Stimulated activated CD4-positive, alpha-beta T cell treated with anti-CD3 and anti-CD28 coated beads, Interleukin-12 subunit alpha, Interleukin-12 subunit beta, amount 100 ng/mL, for 24 hours (primary cell): ENCODE results near the gene B9D1.

Experiments used
- DNase-seq, 2 experiments: peaks; one replicate each; pipeline ENCODE4 v3.0.0-alpha.2; 2020; ENCODE audit warnings: low read depth in 2 of 2

The B9D1 gene

GRCh38 chr17:19338031-19338990 is 24.2 kb downstream of the B9D1 start:
- peak; percentile 11 to 51 for DNase-seq

- DNase-seq, result no peak
Measured at GRCh38 chr17:19337712-19338023, 24.9 kb downstream of the B9D1 start.

GRCh38 chr17:19336938-19337711 is 25.4 kb downstream of the B9D1 start:
- DNase-seq, result no peak

GRCh38 chr17:19335951-19336631 is 26.4 kb downstream of the B9D1 start:
- no peak for DNase-seq

DNA sequence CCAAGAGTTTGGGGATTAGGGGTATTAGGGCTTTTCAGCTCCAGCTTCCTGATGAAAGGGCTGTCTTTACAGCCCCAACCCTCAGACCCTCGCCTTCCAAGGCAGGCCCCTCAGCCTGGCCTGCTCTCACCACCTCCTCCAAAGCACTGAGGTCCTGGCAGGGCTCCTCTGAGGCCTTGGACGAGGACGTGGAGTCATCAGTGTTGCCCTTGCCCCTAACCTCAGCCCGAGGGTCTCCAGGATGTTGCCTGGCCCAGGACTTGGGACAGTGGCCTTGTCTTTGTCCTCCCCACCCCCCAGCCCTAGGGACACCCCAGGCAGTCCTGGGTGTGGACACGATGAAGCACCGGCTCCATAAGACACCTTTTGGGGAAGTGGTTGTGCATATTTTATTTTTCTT is 28.2 kb downstream of the B9D1 start:
- no peak for DNase-seq

- no peak for DNase-seq
Measured at GRCh38 chr17:19333736-19334290, 28.7 kb downstream of the B9D1 start.

DNA sequence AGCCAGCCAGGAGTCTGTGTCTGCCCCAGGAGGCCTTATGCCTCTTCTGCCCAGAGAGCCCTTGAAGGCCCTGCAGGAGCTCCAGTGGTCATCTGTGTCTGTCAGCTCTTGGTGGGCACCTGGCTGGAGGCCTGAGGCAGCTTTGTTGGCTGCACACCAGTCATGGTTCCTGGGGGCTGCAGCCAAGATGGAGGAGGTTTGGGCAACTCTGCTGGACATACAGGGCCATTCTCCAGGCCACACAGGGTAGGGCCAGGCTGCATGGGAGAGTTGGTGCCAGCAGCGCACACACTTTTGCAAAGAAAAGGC is 29.4 kb downstream of the B9D1 start:
- DNase-seq, result no peak

DNA sequence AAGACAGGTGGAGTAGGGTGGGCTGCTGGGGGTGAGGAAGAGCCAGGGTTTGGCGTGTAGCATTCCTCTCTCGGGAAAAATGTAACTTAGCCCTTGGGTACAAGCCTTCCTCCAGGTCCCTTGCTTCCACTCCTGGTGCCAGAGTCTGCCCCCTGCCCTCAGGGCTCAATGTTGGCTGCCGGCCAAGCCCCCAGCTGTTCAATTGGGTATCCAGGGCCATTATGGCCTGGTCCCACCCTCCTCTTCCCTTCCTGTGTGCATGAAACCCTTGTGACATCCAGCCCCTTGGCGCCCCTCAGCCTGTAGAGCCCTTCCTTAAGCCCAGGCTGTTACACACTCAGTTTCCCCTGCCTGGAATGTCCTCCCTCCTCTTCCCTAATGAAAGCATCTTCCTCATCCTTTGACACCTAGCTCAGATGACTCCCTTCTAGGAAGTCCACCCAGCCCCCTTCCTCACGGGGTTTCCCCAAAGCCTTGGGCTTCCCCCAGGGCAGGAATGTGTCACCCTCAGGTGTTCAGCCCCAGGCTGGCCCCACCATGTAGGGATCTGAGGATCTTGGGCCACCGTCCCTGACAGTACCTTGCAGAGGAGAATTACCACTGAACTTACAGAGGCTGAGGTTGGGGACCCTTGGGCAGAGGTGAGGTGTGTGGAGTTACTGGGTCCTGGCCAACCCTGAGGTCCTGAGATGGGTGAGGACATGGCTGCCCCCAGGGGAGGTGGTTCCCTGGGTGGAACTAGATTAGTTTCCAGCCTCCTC is 30.0 kb downstream of the B9D1 start:
- no peak for DNase-seq

DNA sequence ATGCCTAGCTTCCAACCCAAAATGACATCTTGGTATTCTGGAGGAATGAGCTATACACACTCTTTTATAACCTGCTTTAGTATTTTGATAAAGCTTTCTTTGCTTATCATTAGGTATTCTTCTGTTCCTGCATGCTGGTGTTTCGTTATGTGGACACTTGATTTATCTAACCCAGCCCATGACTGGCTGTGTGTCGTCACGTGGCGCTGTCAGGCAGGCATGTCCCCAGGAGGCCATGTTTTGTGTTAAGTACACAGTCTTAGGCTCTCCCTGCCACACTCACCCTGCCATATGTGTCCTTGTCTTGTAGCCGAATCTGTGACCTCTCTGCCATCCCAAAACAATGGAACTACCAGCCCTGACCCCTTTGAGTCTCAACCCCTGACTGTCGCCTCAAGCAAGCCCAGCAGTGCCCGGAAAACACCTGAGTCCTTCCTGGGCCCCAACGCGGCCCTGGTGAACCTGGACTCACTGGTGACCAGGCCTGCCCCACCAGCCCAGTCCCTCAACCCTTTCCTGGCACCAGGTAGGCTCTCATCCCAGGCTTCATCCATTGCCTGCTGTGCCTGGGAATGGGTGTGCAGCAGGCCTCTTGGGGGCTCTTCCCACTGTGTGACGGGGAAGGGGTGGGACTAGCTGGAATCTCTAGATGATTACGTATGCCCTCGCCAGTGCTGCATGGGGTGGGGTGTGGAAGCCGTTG is 30.8 kb downstream of the B9D1 start:
- no peak for DNase-seq

GRCh38 chr17:19331134-19331533 is 31.4 kb downstream of the B9D1 start:
- DNase-seq, result no peak

DNA sequence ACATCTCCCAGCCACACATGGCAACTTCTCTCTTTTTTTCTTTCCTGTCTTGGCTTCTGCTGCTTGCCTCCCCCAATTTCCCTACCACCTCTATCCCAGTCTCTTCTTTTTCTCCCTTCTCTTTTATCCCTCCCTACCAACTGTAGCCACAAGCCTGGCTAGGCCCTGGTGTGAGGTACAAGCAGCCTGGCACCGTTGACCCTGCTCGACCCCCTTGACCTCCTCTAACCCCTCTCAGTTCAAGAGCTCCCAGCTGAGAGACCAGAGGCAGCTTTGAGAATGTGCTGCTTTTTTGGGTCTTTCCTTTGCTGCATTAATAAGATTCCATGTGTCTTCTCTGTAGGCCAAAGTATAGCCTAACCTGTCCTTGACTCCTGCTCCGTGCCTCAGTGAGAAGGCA is 32.3 kb downstream of the B9D1 start:
- DNase-seq, result no peak

- DNase-seq, result no peak
Measured at GRCh38 chr17:19329839-19330238, 32.7 kb downstream of the B9D1 start.

DNA sequence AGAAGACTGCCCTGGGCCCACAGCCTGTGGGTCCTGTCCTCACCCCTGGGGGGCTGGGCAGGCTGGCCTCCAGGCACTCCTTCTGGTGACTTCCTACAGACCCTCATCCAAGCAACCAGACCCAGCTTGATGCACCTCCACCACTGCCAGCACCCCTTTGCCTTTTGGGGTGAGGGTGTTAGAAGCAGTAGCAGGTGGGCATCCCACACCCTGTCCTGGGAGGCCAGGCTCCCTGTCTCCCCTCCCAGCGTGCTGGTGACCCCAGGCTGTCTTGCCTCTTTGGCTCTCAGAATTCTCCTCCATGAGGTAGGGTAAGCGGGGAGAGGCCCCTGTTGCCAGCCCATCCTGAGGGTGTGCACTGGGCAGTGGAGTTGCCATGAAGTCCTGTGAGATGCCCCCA is 33.4 kb downstream of the B9D1 start:
- DNase-seq, result no peak

DNA sequence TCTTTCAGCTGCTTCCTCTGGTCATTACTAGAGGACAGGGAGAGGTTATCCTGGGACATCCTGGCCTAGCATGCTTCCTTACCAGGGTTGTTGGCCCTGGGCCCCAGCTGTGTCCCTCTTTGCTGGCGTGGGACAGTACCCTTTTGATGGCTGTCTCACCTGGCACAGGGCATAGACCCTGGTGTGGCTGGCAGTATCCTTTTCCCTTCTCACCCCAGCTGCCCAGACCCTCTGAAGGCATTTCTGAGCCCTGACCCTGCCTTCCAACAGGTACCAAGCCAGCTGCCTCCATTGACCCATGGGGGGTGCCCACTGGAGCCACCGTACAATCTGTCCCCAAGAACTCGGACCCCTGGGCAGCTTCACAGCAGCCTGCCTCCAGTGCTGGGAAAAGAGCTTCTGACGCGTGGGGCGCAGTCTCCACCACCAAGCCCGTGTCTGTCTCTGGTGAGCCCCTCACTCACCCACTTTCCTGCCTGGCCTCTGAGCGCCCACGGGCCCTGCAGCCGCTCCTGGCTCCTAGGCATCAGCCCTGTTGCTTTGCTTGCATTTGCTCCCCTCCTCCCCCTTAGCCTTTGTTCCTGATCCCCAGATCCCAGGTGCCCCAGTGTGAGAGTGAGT is 34.0 kb downstream of the B9D1 start:
- no peak for DNase-seq

DNA sequence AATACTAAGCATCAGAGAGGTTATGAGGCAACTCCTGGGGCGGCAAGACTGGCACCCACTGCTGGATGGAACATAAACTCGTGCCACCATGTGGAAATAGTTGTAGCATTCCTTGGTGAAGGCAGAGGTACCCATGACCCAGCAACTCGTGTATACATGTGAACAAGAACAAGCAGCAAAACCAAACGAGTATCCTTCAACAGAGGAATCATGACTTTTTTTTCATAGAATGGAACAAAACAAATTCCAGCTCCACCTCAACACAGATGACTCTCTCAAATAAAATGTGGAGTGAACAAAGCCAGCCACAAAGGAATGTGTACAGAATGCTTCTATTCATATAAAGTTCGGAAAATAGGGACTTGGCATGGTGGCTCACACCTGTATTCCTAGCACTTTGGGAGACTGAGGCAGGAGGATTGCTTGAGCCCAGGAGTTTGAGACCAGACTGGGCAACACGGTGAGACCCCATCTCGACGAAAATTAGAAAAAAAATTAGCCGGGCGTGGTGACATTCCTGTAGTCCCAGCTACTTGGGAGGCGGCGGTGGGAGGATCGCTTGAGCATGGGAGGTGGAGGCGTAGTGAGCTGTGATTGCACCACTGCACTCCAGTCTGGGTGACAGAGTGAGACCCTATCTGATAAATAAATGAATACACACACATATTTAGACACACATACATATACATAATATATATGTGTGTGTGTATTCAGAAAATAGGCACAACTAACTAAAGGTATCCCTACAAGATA is 35.3 kb downstream of the B9D1 start:
- DNase-seq, result no peak

GRCh38 chr17:19325542-19325941 is 37.0 kb downstream of the B9D1 start:
- no peak for DNase-seq

- DNase-seq, result no peak
Measured at GRCh38 chr17:19322861-19323260, 39.7 kb downstream of the B9D1 start.

- DNase-seq, result no peak
Measured at GRCh38 chr17:19322129-19322505, 40.4 kb downstream of the B9D1 start.

- no peak for DNase-seq
Measured at GRCh38 chr17:19321481-19322128, 40.9 kb downstream of the B9D1 start.
